Measurements from ENCODE around the gene ZFPL1. TPM values are rescaled to one million over a fixed set of nuclear protein-coding genes. Genes with fewer than 3 reads are reported as not detected.

Gene ZFPL1
- total RNA-seq, 1 donor from 2014 or later = 33.3 TPM

- intact Hi-C loops (cut with micrococcal nuclease) = no loop called here
- no peak for DNase-seq
- peak overlapping the region; percentile 73 for H3K27ac Mint-ChIP-seq
Observed at GRCh38 chr11:65136515-65137096, 52.6 kb downstream of the ZFPL1 start.

More at GRCh38 chr11:65136515-65137096, 52.6 kb downstream of the ZFPL1 start:
- Mint-ChIP-seq H3K4me3 (no peak overlapping the region), H3K9me3 (no peaks in the 10 kb centered on the region), H3K4me1 (peaks cover 28% of the 10 kb centered on the region), H3K27me3 (peaks cover 13% of the 10 kb centered on the region), H3K36me3 (ENCODE audit: low read depth) (peaks cover 8% of the 10 kb centered on the region)

Other genes with a start within 250 kb of the ZFPL1 start
- 0.05 TPM in 2 replicates for gene CDC42BPG, start 239.6 kb upstream of the ZFPL1 start, total RNA-seq
- 93.0 and 101 TPM in 2 replicates for gene EHD1, start 205.6 kb upstream of the ZFPL1 start, total RNA-seq
- 22.5 and 23.1 TPM in 2 replicates for gene ATG2A, start 167.0 kb upstream of the ZFPL1 start, total RNA-seq
- 11.4 and 16.7 TPM in 2 replicates for gene PPP2R5B, start 159.5 kb upstream of the ZFPL1 start, total RNA-seq
- gene GPHA2, start 148.3 kb upstream of the ZFPL1 start, total RNA-seq = not detected in 2 replicates
- 0.71 TPM in 1 of 2 replicates, not detected in the other for gene MAJIN, start 112.1 kb upstream of the ZFPL1 start, total RNA-seq
- gene BATF2, start 87.3 kb upstream of the ZFPL1 start, total RNA-seq = 0.09 TPM in 1 of 2 replicates, not detected in the other
- 78.8 and 87.9 TPM in 2 replicates for gene ARL2, start 70.1 kb upstream of the ZFPL1 start, total RNA-seq
- 15.9 and 17.9 TPM in 2 replicates for gene SNX15, start 56.8 kb upstream of the ZFPL1 start, total RNA-seq
- gene SAC3D1, start 43.0 kb upstream of the ZFPL1 start, total RNA-seq = 16.3 and 18.0 TPM in 2 replicates
- gene NAALADL1, start 25.7 kb upstream of the ZFPL1 start, total RNA-seq = 12.5 and 13.0 TPM in 2 replicates
- gene CDCA5, start 182 bp upstream of the ZFPL1 start, total RNA-seq = 94.4 and 95.1 TPM in 2 replicates
- 127 and 136 TPM in 2 replicates for gene VPS51, start 12.0 kb downstream of the ZFPL1 start, total RNA-seq
- 28.2 and 28.9 TPM in 2 replicates for gene TM7SF2, start 27.6 kb downstream of the ZFPL1 start, total RNA-seq
- gene ZNHIT2, start 33.5 kb downstream of the ZFPL1 start, total RNA-seq = 17.1 and 18.1 TPM in 2 replicates
- 1,048 and 1,049 TPM in 2 replicates for gene FAU, start 37.9 kb downstream of the ZFPL1 start, total RNA-seq
- 78.1 and 81.4 TPM in 2 replicates for gene MRPL49, start 38.1 kb downstream of the ZFPL1 start, total RNA-seq
- gene SYVN1, start 50.3 kb downstream of the ZFPL1 start, total RNA-seq = 36.9 and 39.0 TPM in 2 replicates
- gene SPDYC, start 86.0 kb downstream of the ZFPL1 start, total RNA-seq = not detected in 2 replicates
- 87.1 and 96.5 TPM in 2 replicates for gene CAPN1, start 97.7 kb downstream of the ZFPL1 start, total RNA-seq
- gene POLA2, start 177.7 kb downstream of the ZFPL1 start, total RNA-seq = 77.4 and 82.8 TPM in 2 replicates
- 3.0 and 3.4 TPM in 2 replicates for gene CDC42EP2, start 230.6 kb downstream of the ZFPL1 start, total RNA-seq
- 76.6 and 81.0 TPM in 2 replicates for gene DPF2, start 249.6 kb downstream of the ZFPL1 start, total RNA-seq